Measurements from ENCODE around the gene SLC6A13. TPM values are rescaled to one million over a fixed set of nuclear protein-coding genes. Genes with fewer than 3 reads are reported as not detected.

Gene SLC6A13
- total and polyA plus RNA-seq, 12 donors: 0.87 to 6.1 (median 3.2) TPM

DNA sequence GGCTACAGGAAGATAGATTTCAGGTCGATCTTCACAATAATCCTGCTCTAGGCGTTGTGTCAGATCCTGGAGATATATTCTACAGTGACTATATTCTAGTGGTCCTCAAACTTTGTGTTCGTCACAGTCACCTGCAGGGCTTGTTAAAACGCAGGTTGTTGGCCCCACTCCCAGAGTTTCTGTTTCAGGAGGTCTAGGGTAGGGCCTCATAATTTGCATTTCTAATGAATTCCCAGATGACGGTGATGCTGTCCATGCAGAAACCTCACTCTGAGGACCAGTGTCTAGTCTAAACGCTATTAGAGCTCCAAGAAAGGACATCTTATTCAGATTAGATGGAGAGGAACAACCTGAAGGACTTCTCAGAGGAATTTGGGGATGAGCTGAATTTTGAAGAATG, 13.2 kb upstream of the SLC6A13 start:
- intact Hi-C loops (cut with DNase I): no loop called here
- Histone ChIP-seq H3K27ac (no peak overlapping the region), H3K9me3 (no peaks in the 10 kb centered on the region), H3K4me1 (peaks cover 0 to 8% (median 0%) of the 10 kb centered on the region in 9 donors), H3K4me3 (no peak overlapping the region), H3K27me3 (no peaks in the 10 kb centered on the region), H3K36me3 (peaks cover 0 to 21% (median 0%) of the 10 kb centered on the region in 9 donors)
- no peak for DNase-seq
- no peak for ATAC-seq
- 86 to 88% methylated on average over 6 of the region's 6 CpGs for WGBS, 2 donors
- TF ChIP-seq, protein P1, sequence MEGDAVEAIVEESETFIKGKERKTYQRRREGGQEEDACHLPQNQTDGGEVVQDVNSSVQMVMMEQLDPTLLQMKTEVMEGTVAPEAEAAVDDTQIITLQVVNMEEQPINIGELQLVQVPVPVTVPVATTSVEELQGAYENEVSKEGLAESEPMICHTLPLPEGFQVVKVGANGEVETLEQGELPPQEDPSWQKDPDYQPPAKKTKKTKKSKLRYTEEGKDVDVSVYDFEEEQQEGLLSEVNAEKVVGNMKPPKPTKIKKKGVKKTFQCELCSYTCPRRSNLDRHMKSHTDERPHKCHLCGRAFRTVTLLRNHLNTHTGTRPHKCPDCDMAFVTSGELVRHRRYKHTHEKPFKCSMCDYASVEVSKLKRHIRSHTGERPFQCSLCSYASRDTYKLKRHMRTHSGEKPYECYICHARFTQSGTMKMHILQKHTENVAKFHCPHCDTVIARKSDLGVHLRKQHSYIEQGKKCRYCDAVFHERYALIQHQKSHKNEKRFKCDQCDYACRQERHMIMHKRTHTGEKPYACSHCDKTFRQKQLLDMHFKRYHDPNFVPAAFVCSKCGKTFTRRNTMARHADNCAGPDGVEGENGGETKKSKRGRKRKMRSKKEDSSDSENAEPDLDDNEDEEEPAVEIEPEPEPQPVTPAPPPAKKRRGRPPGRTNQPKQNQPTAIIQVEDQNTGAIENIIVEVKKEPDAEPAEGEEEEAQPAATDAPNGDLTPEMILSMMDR (IDR thresholded peaks at IDR 0.05): no peak

DNA sequence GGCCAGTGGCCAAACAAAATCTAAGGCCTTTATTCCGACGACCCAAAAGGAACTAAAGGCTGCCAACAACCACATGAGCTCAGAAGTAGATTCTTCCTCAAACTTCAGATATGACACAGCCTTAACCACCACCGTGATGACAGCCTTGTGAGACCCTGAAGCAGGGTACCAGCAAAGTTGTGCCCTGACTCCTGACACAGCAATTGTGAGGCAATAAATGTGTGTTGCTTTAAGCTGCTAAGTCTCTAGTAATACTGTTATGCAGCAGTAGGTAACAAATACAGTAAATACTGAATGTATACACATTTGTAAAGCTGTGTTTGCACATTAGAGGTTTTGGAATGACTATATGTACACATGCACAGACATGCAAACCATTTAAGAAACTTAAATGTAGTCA, 10.7 kb upstream of the SLC6A13 start:
- WGBS, 2 donors: 36 to 48% methylated on average over 3 of the region's 3 CpGs
- no peak overlapping the region for H3K4me3 ChIP-seq
- TF ChIP-seq, protein P1 (IDR thresholded peaks at IDR 0.05): no peak
- H3K9me3 ChIP-seq: no peaks in the 10 kb centered on the region
- peaks cover 0 to 2% (median 0%) of the 10 kb centered on the region in 9 donors for H3K36me3 ChIP-seq
- ATAC-seq: no peak
- intact Hi-C loops (cut with DNase I): no loop called here
- no peaks in the 10 kb centered on the region for H3K27me3 ChIP-seq
- H3K27ac ChIP-seq: no peak overlapping the region
- no peak for DNase-seq
- H3K4me1 ChIP-seq: peaks cover 0 to 13% (median 3%) of the 10 kb centered on the region in 9 donors

DNA sequence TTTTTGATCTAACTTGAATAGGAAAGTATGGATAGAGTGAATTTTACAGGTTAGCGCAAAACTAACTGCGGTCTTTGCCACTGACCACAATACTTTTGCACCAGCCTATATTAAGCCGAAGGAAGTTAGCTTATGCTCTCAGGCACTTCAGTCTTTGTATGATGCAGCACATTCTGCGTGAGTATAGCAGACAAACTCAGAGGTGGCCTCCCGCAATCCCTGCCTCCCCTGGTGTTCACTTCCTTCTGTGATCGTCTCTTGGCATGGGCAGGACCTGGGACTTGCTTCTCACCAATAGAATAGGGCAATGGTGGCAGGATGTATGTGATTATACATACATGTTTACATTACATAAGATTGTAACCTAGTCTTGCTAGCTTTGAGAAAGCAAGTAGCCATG, 10.3 kb upstream of the SLC6A13 start:
- TF ChIP-seq, protein P1 (IDR thresholded peaks at IDR 0.05): no peak
- Histone ChIP-seq H3K9me3 (no peaks in the 10 kb centered on the region), H3K27me3 (no peaks in the 10 kb centered on the region), H3K27ac (no peak overlapping the region), H3K36me3 (no peaks in the 10 kb centered on the region), H3K4me3 (no peak overlapping the region), H3K4me1 (peaks cover 0 to 17% (median 7%) of the 10 kb centered on the region in 9 donors)
- intact Hi-C loops (cut with DNase I): no loop called here
- no peak for ATAC-seq
- 88 to 90% methylated on average over 6 of the region's 6 CpGs for WGBS, 2 donors
- DNase-seq: no peak

DNA sequence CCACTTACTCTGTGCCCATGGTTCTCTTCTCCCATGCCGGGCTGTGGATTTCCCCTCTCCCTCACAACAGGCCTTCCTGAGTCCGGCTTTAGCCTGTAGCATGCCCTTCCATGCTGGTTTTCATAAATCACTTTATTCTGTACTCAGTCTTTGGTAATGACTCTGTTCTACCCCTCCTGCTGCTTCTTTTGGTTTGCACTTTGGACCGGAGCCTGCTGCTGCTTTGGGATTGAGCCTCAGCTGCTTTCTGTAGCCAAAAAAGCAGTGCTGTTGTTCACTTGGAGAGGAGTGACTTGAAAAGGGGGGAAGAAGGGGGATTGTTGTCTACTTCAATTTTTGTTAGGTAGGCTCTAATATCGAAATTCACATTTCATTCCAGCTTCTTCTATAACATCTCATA, 8.5 kb upstream of the SLC6A13 start:
- no peak overlapping the region for H3K27ac ChIP-seq
- ATAC-seq (peak in 4 of 8 donors; percentile 21 to 54 (median 38)), DNase-seq (no peak)
- no peaks in the 10 kb centered on the region for H3K9me3 ChIP-seq
- peaks cover 0 to 28% (median 19%) of the 10 kb centered on the region in 9 donors for H3K4me1 ChIP-seq
- TF ChIP-seq, protein P1 (IDR thresholded peaks at IDR 0.05): no peak
- 78 to 80% methylated on average over 4 of the region's 4 CpGs for WGBS, 2 donors
- H3K27me3 ChIP-seq: no peaks in the 10 kb centered on the region
- intact Hi-C loops (cut with DNase I): no loop called here
- no peak overlapping the region for H3K4me3 ChIP-seq
- H3K36me3 ChIP-seq: no peaks in the 10 kb centered on the region

Measured in heart right ventricle (tissue), 16 donors.